Fibroblast of peridontal ligament (primary cell): ENCODE data around the gene TNRC6C.
"Not testable (repeated sequence)": the region's sequence is repeated elsewhere in the genome, so short reads cannot be mapped to it uniquely, and the experiment has no call there.

ENCODE experiments used
- DNase-seq: peaks from one replicate; pipeline ENCODE4 v3.0.0-alpha.2; 2010; ENCODE audit errors: extremely low read depth

TNRC6C gene

GRCh38 chr17:77963441-77963840 is 4.9 kb downstream of the TNRC6C start:
- DNase-seq, result peak; percentile 92

DNA sequence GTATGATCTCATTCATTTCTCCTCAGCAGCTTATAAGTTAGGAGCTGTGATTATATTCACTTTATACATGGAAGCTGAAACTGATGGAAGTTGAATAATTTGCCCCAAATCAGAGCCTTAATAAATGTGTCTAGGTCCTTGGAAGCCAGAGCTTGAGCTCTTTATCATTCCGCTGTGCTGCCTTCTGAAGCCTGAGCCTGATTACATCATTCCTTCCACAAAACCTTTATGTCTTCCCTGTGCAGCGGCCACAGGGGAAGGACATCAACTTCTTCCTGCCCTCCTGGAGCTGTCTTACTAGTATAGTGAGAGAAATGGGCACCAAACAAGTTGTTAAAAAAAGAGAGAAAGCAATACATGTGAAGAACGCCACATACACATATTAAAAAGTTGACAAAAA is 6.8 kb downstream of the TNRC6C start:
- no peak for DNase-seq

- no peak for DNase-seq
Measured at GRCh38 chr17:77966476-77966875, 8.0 kb downstream of the TNRC6C start.

DNA sequence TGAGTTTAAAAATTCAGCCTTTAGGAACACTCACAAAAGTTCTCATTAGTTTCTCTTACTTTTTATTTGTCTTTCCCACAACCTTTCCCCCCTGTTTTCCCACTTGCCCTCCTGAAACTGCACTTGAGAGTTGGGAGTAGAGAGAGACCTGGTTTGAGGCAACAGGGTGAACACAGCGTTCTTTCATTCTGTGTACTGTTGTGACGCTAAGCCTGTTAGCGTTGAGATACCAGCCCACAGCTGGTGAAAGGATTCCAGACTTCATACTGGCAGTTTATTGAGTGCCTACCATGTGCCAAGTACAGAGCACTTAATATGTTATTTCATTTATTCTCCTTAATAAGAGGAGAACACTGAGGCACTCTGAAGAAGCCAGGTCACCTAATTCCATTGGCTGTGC is 10.3 kb downstream of the TNRC6C start:
- no peak for DNase-seq

DNA sequence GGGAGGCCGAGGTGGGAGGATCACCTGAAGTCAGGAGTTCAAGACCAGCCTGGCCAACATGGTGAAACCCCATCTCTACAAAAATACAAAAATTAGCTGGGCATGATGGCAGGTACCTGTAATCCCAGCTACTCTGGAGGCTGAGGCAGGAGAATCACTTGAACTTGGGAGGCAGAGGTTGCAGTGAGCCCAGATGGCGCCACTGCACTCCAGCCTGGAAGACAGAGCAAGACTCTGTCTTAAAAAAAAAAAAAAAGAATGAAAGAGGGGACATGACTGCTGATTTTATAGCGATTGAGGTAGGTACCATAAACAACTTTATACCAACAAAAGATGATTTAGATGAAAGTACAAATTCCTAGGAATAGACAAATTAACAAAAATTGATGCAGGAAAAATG is 13.8 kb downstream of the TNRC6C start:
- not testable (repeated sequence) for DNase-seq

GRCh38 chr17:77973953-77974352 is 15.4 kb downstream of the TNRC6C start:
- DNase-seq, result no peak

DNA sequence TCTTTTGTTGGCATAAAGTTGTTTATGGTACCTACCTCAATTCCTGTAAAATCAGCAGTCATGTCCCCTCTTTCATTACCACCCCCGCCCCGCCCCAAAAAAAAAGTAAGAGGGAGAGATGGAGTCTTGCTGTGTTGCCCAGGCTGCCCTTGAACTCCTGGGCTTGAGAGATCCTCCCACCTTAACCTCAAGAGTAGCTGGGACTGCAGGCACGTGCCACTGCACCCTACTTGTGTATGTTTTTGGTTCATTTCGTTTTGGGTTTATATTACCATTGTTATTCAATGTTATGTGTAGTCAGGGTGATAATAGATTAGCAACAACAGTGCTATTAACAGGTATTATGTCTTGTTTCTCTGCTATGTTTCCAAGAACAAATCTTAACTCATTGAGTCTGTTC is 15.9 kb downstream of the TNRC6C start:
- DNase-seq, result no peak

DNA sequence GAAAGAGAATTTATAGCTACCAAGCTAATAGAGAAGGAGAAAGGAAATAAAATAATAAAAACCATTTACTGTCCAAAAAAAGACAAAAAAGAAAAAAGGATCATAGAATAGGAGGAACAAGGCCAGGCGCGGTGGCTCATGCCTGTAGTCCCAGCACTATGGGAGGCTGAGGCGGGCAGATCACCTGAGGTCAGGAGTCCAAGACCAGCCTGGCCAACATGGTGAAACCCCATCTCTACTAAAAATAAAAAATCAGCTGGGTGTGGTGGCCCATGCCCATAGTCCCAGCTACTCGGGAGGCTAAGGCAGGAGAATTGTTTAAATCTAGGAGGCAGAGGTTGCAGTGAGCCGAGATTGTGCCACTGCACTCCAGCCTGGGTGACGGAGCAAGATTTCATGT is 23.9 kb downstream of the TNRC6C start:
- DNase-seq, result not testable (repeated sequence)

- DNase-seq, result no peak
Measured at GRCh38 chr17:77990301-77990700, 31.8 kb downstream of the TNRC6C start.

GRCh38 chr17:77993735-77994134 is 35.2 kb downstream of the TNRC6C start:
- not testable (repeated sequence) for DNase-seq

DNA sequence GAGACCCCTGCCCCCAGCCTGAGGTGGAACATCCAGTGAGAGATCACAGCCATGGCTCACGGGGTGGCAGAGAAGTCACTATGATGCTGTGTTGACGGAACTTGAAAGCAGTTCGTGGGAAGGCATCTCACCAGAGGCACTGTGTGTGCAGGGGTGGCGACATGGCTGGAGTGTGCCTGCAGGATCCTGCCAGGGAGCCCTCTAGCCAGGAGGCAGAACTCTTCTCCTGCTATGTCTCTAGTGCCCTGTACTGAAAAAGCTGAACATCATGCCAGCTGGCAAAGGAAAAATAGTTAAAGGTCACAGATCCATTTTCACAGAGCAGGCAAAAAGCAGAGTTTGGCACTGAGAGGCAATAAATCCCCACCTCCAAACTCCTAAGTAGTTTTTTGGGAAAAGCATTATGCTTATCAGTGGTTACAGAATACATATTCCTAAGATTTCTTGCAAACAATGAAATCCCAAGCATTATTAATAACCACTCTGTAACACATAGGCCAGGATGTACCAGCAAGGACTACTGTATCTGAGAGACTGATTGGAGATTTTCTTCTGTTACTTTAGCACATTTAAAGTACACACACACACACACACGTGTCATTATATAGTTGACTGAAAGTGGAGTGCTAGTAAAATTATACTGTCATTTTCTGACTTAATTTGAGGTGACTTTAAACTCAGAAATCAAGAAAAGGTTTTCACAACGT is 36.8 kb downstream of the TNRC6C start:
- peak; percentile 32 for DNase-seq

GRCh38 chr17:77996256-77996655 is 37.8 kb downstream of the TNRC6C start:
- no peak for DNase-seq

- peak; percentile 13 for DNase-seq
Measured at GRCh38 chr17:77999413-78000173, 41.1 kb downstream of the TNRC6C start.

- DNase-seq, result peak; percentile 48
Measured at GRCh38 chr17:78000341-78000740, 41.8 kb downstream of the TNRC6C start.

DNA sequence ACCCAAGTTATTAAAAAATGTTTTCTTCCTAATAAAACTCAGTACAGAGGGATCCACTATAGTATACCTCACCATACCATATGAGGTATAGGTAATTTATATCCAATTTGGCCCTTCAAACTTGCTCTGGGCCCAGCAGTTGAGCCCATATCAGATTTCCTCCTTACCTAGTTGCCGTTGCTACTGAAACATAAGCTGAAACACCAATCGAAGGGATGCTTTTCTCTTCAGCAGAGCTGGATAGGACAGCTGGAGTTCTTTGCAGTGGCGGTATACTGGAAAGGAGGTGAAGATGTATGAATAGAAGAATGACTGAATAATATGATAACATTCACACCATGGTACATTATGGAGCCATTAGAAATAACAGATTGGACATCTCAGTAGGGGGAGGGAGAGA is 42.7 kb downstream of the TNRC6C start:
- no peak for DNase-seq

GRCh38 chr17:78001612-78002011 is 43.1 kb downstream of the TNRC6C start:
- DNase-seq, result no peak

GRCh38 chr17:78002166-78002565 is 43.7 kb downstream of the TNRC6C start:
- DNase-seq, result no peak

DNA sequence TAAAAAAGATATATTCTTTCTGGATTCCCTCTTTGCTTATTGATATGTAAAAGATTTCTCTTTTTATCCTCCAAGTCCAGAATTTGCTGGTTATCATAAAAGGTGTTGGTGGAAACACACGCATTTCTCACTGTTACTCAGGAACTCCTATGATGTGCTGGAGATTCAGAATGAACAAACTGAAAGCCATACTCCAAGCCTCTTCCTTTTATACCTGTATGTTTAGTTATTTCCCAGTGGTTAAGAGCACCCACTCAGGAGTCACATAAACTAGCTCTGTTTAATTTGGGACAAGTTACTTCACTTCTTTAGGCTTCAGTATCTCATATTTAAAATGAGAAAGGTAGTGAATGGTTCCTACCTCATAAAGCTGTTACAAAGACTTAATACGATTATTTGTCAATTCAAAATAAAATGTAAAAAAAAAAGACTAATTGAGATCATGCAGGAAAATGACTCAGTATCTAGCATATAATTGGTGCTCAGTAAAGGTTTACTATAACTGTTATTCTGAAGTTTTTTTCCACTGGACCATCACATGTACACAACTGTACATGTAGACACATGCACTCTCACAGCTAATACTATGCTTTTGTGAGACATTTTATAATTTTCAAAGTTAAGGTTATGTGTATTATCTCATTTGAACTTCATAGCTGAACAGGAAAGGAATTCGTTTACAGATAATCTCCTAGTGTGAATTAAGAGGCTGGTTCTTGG is 47.1 kb downstream of the TNRC6C start:
- DNase-seq, result no peak

DNA sequence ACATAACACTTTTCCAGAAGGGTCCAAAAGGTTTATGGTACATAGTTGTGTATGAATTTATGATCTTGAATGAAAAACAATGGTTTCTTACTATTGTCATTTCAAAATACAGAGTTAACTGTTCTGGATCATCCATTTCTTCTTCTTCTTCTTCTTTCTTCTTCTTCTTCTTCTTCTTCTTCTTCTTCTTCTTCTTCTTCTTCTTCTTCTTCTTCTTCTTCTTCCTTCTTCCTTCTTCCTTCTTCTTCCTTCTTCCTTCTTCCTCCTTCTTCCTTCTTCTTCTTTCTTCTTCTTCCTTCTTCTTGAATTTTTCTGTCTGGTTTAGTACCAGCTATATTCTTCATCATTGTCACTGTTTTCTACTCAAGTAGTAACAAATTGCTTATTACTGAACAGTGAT is 47.8 kb downstream of the TNRC6C start:
- DNase-seq, result no peak

DNA sequence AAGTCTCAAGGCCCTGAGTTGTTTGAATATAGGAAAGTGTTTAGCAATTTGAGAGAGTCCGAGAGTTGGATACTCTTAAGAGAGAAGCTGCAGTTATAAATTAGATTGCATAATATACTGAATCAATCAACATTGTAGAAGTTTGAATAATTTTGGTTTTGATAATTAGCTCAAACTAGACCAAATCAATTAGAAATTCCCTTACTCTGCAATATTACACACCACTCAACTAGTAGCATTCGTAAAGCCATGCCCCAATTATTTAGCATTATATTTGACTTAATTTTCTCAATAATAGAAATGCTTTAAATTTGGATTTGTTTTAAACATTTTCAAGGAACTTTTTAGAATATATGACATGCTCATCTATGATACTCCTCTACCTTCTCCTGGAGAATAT is 49.1 kb downstream of the TNRC6C start:
- no peak for DNase-seq

GRCh38 chr17:78010759-78011158 is 52.3 kb downstream of the TNRC6C start:
- no peak for DNase-seq

GRCh38 chr17:78012428-78012827 is 53.9 kb downstream of the TNRC6C start:
- no peak for DNase-seq
